Omental fat pad (tissue), 4 donors: Measurements from ENCODE around the gene SFI1. TPM values are rescaled to one million over a fixed set of nuclear protein-coding genes. Genes with fewer than 3 reads are reported as not detected.

Source experiments
- ATAC-seq: fragments of 150-250 bp; one replicate; pipeline ENCODE4 v1.9.1; 2016; ENCODE audit warnings: mild to moderate bottlenecking, moderate library complexity; ENCODE audit not compliant: low FRiP score
- DNase-seq: peaks from one replicate; pipeline ENCODE4 v3.0.0-alpha.2; 2019; ENCODE audit warnings: low spot score
- CTCF ChIP-seq, 3 donors: fragments of 450-650 bp; IDR thresholded peaks; one replicate each; pipeline ENCODE4 v1.5.1; 2016 to 2017; ENCODE audit warnings: antibody characterized with exemption in 3 of 3, mild to moderate bottlenecking in 3 of 3, moderate library complexity in 2 of 3
- total RNA-seq, 4 donors: library from RNA; depleted of rRNA; stranded (reverse); fragments of >200 nt; gene quantifications; one replicate each; pipeline ENCODE4 v1.1.0, GENCODE V29; 2016

SFI1 gene
- total RNA-seq, 4 donors from 2014 or later, result 8.8 to 19.9 (median 18.8) TPM

- no peak for DNase-seq
- ATAC-seq, result peak; percentile 22
- no peak for TF ChIP-seq CTCF (IDR thresholded peaks at IDR 0.05)
These were observed 141.1 kb downstream of the SFI1 start for GRCh38 chr22:31637447-31637890.

GRCh38 chr22:31637891-31638618 lies 141.7 kb downstream of the SFI1 start:
- DNase-seq (no peak), ATAC-seq (peak; percentile 20)

GRCh38 chr22:31639436-31640039 lies 143.2 kb downstream of the SFI1 start:
- no peak for DNase-seq
- TF ChIP-seq CTCF (IDR thresholded peaks at IDR 0.05), result no peak
- ATAC-seq, result no peak

More at GRCh38 chr22:31637891-31638618, 141.7 kb downstream of the SFI1 start:
- TF ChIP-seq CTCF (IDR thresholded peaks at IDR 0.05), result no peak

- DNase-seq (no peak), ATAC-seq (peak; percentile 89)
- TF ChIP-seq CTCF (IDR thresholded peaks at IDR 0.05), result no peak
These were observed 150.1 kb downstream of the SFI1 start for GRCh38 chr22:31646186-31647019.

GRCh38 chr22:31647066-31647465 lies 150.7 kb downstream of the SFI1 start:
- no peak for TF ChIP-seq CTCF (IDR thresholded peaks at IDR 0.05)
- DNase-seq (no peak), ATAC-seq (no peak)

GRCh38 chr22:31647523-31648320 lies 151.4 kb downstream of the SFI1 start:
- ATAC-seq (no peak), DNase-seq (no peak)
- no peak for TF ChIP-seq CTCF (IDR thresholded peaks at IDR 0.05)
